ENCODE measurements around the gene MED20.

MED20 gene

GRCh38 chr6:41940759-41941279 lies 19.9 kb upstream of the MED20 start:
- peak; percentile 77 for DNase-seq

GRCh38 chr6:41939848-41940758 lies 19.2 kb upstream of the MED20 start:
- DNase-seq: peak; percentile 76

GRCh38 chr6:41939176-41939847 lies 18.4 kb upstream of the MED20 start:
- DNase-seq: peak; percentile 92

- DNase-seq: no peak
These were observed 17.7 kb upstream of the MED20 start for GRCh38 chr6:41938590-41939175.

GRCh38 chr6:41937861-41938574 lies 17.1 kb upstream of the MED20 start:
- peak; percentile 99 for DNase-seq

GRCh38 chr6:41937472-41937860 lies 16.5 kb upstream of the MED20 start:
- DNase-seq: no peak

- peak; percentile 99 for DNase-seq
These were observed 15.3 kb upstream of the MED20 start for GRCh38 chr6:41936073-41936837.

GRCh38 chr6:41935685-41936072 lies 14.7 kb upstream of the MED20 start:
- DNase-seq: no peak

- peak; percentile 49 for DNase-seq
These were observed 14.2 kb upstream of the MED20 start for GRCh38 chr6:41935193-41935574.

GRCh38 chr6:41934278-41935192 lies 13.6 kb upstream of the MED20 start:
- no peak for DNase-seq

GRCh38 chr6:41932378-41932777 lies 11.4 kb upstream of the MED20 start:
- DNase-seq: no peak

GRCh38 chr6:41931792-41932191 lies 10.9 kb upstream of the MED20 start:
- DNase-seq: no peak

- no peak for DNase-seq
These were observed 9.0 kb upstream of the MED20 start for GRCh38 chr6:41929924-41930323.

GRCh38 chr6:41927253-41927652 lies 6.3 kb upstream of the MED20 start:
- DNase-seq: no peak

GRCh38 chr6:41922154-41922553 lies 1.2 kb upstream of the MED20 start:
- no peak for DNase-seq

- DNase-seq: no peak
These were observed 716 bp upstream of the MED20 start for GRCh38 chr6:41921712-41921998.

GRCh38 chr6:41917528-41917927 lies 3.4 kb downstream of the MED20 start:
- DNase-seq: peak; percentile 40

- DNase-seq: peak; percentile 70
These were observed 5.9 kb downstream of the MED20 start for GRCh38 chr6:41914869-41915530.

- DNase-seq: no peak
These were observed 6.6 kb downstream of the MED20 start for GRCh38 chr6:41914343-41914742.

GRCh38 chr6:41909727-41910126 lies 11.2 kb downstream of the MED20 start:
- no peak for DNase-seq

Measured in hematopoietic multipotent progenitor cell treated with erythropoietin and hydrocortisone succinate and interleukin-3 and kit ligand, for 6 days (in vitro differentiated cells).